ENCODE data around the gene HABP2. TPM values are rescaled to one million over a fixed set of nuclear protein-coding genes. Genes with fewer than 3 reads are reported as not detected.

Gene HABP2
- polyA plus RNA-seq, 3 donors from 2014 or later, result not detected

GRCh38 chr10:113555245-113555644 lies 2.4 kb downstream of the HABP2 start:
- Mint-ChIP-seq H3K4me3 (no peak overlapping the region), H3K36me3 (no peaks in the 10 kb centered on the region), H3K27ac (no peak overlapping the region), H3K4me1 (no peaks in the 10 kb centered on the region), H3K27me3 (ENCODE audit: low read depth in 3 of 3) (peaks cover 0 to 20% (median 3%) of the 10 kb centered on the region in 3 donors), H3K9me3 (peaks cover 0 to 1% (median 0%) of the 10 kb centered on the region in 6 donors)
- DNase-seq, result no peak

GRCh38 chr10:113555751-113556150 lies 2.9 kb downstream of the HABP2 start:
- Mint-ChIP-seq H3K4me1 (no peaks in the 10 kb centered on the region), H3K27me3 (ENCODE audit: low read depth in 3 of 3) (peaks cover 0 to 20% (median 3%) of the 10 kb centered on the region in 3 donors), H3K4me3 (no peak overlapping the region), H3K36me3 (no peaks in the 10 kb centered on the region), H3K9me3 (peaks cover 0 to 1% (median 0%) of the 10 kb centered on the region in 6 donors), H3K27ac (no peak overlapping the region)
- DNase-seq, result no peak

GRCh38 chr10:113557424-113557862 lies 4.6 kb downstream of the HABP2 start:
- no peak for DNase-seq
- peaks cover 0 to 1% (median 0%) of the 10 kb centered on the region in 6 donors for H3K9me3 Mint-ChIP-seq
- H3K27me3 Mint-ChIP-seq (ENCODE audit: low read depth in 3 of 3), result peaks cover 0 to 20% (median 0%) of the 10 kb centered on the region in 3 donors
- H3K27ac Mint-ChIP-seq, result no peak overlapping the region
- no peaks in the 10 kb centered on the region for H3K36me3 Mint-ChIP-seq
- H3K4me3 Mint-ChIP-seq, result no peak overlapping the region
- no peaks in the 10 kb centered on the region for H3K4me1 Mint-ChIP-seq

GRCh38 chr10:113557903-113558321 lies 5.1 kb downstream of the HABP2 start:
- H3K36me3 Mint-ChIP-seq, result no peaks in the 10 kb centered on the region
- no peaks in the 10 kb centered on the region for H3K4me1 Mint-ChIP-seq
- no peak for DNase-seq
- peaks cover 0 to 1% (median 0%) of the 10 kb centered on the region in 6 donors for H3K9me3 Mint-ChIP-seq
- no peak overlapping the region for H3K27ac Mint-ChIP-seq
- H3K4me3 Mint-ChIP-seq, result no peak overlapping the region
- peaks cover 0 to 20% (median 1%) of the 10 kb centered on the region in 3 donors for H3K27me3 Mint-ChIP-seq (ENCODE audit: low read depth in 3 of 3)

- H3K27ac Mint-ChIP-seq, result no peak overlapping the region
- H3K36me3 Mint-ChIP-seq, result no peaks in the 10 kb centered on the region
- peaks cover 0 to 1% (median 0%) of the 10 kb centered on the region in 6 donors for H3K9me3 Mint-ChIP-seq
- H3K4me1 Mint-ChIP-seq, result peaks cover 4 to 8% of the 10 kb centered on the region in 2 donors
- no peak for DNase-seq
- no peak overlapping the region for H3K4me3 Mint-ChIP-seq
- peaks cover 0 to 19% (median 1%) of the 10 kb centered on the region in 3 donors for H3K27me3 Mint-ChIP-seq (ENCODE audit: low read depth in 3 of 3)
Observed at GRCh38 chr10:113560071-113560470, 7.2 kb downstream of the HABP2 start.

- Mint-ChIP-seq H3K27ac (no peak overlapping the region), H3K4me3 (no peak overlapping the region), H3K36me3 (no peaks in the 10 kb centered on the region), H3K9me3 (peaks cover 0 to 1% (median 0%) of the 10 kb centered on the region in 6 donors), H3K4me1 (peaks cover 4 to 8% of the 10 kb centered on the region in 2 donors), H3K27me3 (ENCODE audit: low read depth in 3 of 3) (peaks cover 0 to 13% (median 1%) of the 10 kb centered on the region in 3 donors)
- no peak for DNase-seq
Observed at GRCh38 chr10:113561214-113561613, 8.4 kb downstream of the HABP2 start.

- Mint-ChIP-seq H3K4me3 (no peak overlapping the region), H3K4me1 (peaks cover 4 to 8% of the 10 kb centered on the region in 2 donors), H3K9me3 (peaks cover 0 to 1% (median 0%) of the 10 kb centered on the region in 6 donors), H3K27me3 (ENCODE audit: low read depth in 3 of 3) (peaks cover 0 to 12% (median 4%) of the 10 kb centered on the region in 3 donors), H3K27ac (no peak overlapping the region), H3K36me3 (no peaks in the 10 kb centered on the region)
- no peak for DNase-seq
Observed at GRCh38 chr10:113562069-113562468, 9.2 kb downstream of the HABP2 start.

GRCh38 chr10:113562704-113563103 lies 9.9 kb downstream of the HABP2 start:
- H3K36me3 Mint-ChIP-seq, result no peaks in the 10 kb centered on the region
- peaks cover 0 to 1% (median 0%) of the 10 kb centered on the region in 6 donors for H3K9me3 Mint-ChIP-seq
- no peak overlapping the region for H3K4me3 Mint-ChIP-seq
- H3K27ac Mint-ChIP-seq, result no peak overlapping the region
- H3K27me3 Mint-ChIP-seq (ENCODE audit: low read depth in 3 of 3), result peaks cover 0 to 5% (median 4%) of the 10 kb centered on the region in 3 donors
- H3K4me1 Mint-ChIP-seq, result peaks cover 4 to 8% of the 10 kb centered on the region in 2 donors
- DNase-seq, result no peak

GRCh38 chr10:113563306-113564088 lies 10.6 kb downstream of the HABP2 start:
- peaks cover 4 to 8% of the 10 kb centered on the region in 2 donors for H3K4me1 Mint-ChIP-seq
- H3K36me3 Mint-ChIP-seq, result no peaks in the 10 kb centered on the region
- H3K27me3 Mint-ChIP-seq (ENCODE audit: low read depth in 3 of 3), result peaks cover 0 to 5% (median 4%) of the 10 kb centered on the region in 3 donors
- peak overlapping the region; percentile 68 to 89 (median 84) for H3K4me3 Mint-ChIP-seq
- peak; percentile 34 to 52 (median 40) for DNase-seq
- H3K27ac Mint-ChIP-seq, result peak overlapping the region in 1 of 6 donors; percentile 69
- peaks cover 0 to 1% (median 0%) of the 10 kb centered on the region in 6 donors for H3K9me3 Mint-ChIP-seq

- H3K4me3 Mint-ChIP-seq, result no peak overlapping the region
- no peak overlapping the region for H3K27ac Mint-ChIP-seq
- DNase-seq, result no peak
- no peaks in the 10 kb centered on the region for H3K36me3 Mint-ChIP-seq
- H3K4me1 Mint-ChIP-seq, result peaks cover 4 to 8% of the 10 kb centered on the region in 2 donors
- no peaks in the 10 kb centered on the region for H3K9me3 Mint-ChIP-seq
- H3K27me3 Mint-ChIP-seq (ENCODE audit: low read depth in 3 of 3), result peaks cover 0 to 4% (median 2%) of the 10 kb centered on the region in 3 donors
Observed at GRCh38 chr10:113565364-113565763, 12.5 kb downstream of the HABP2 start.

- no peaks in the 10 kb centered on the region for H3K36me3 Mint-ChIP-seq
- H3K27me3 Mint-ChIP-seq (ENCODE audit: low read depth in 3 of 3), result peaks cover 2 to 6% (median 4%) of the 10 kb centered on the region in 3 donors
- H3K4me1 Mint-ChIP-seq, result peaks cover 4 to 8% of the 10 kb centered on the region in 2 donors
- H3K27ac Mint-ChIP-seq, result no peak overlapping the region
- no peak overlapping the region for H3K4me3 Mint-ChIP-seq
- no peaks in the 10 kb centered on the region for H3K9me3 Mint-ChIP-seq
- no peak for DNase-seq
Observed at GRCh38 chr10:113566888-113567287, 14.0 kb downstream of the HABP2 start.

- no peaks in the 10 kb centered on the region for H3K36me3 Mint-ChIP-seq
- peaks cover 2 to 6% (median 2%) of the 10 kb centered on the region in 3 donors for H3K27me3 Mint-ChIP-seq (ENCODE audit: low read depth in 3 of 3)
- H3K9me3 Mint-ChIP-seq, result no peaks in the 10 kb centered on the region
- no peak overlapping the region for H3K27ac Mint-ChIP-seq
- no peak overlapping the region for H3K4me3 Mint-ChIP-seq
- DNase-seq, result no peak
- no peaks in the 10 kb centered on the region for H3K4me1 Mint-ChIP-seq
Observed at GRCh38 chr10:113569576-113569975, 16.7 kb downstream of the HABP2 start.

GRCh38 chr10:113572520-113573290 lies 19.9 kb downstream of the HABP2 start:
- H3K4me1 Mint-ChIP-seq, result no peaks in the 10 kb centered on the region
- no peak overlapping the region for H3K27ac Mint-ChIP-seq
- DNase-seq, result no peak
- H3K27me3 Mint-ChIP-seq (ENCODE audit: low read depth in 3 of 3), result peaks cover 0 to 12% (median 6%) of the 10 kb centered on the region in 3 donors
- no peak overlapping the region for H3K4me3 Mint-ChIP-seq
- no peaks in the 10 kb centered on the region for H3K36me3 Mint-ChIP-seq
- peaks cover 0 to 2% (median 0%) of the 10 kb centered on the region in 6 donors for H3K9me3 Mint-ChIP-seq

- Mint-ChIP-seq H3K36me3 (no peaks in the 10 kb centered on the region), H3K4me3 (no peak overlapping the region), H3K27ac (no peak overlapping the region), H3K27me3 (ENCODE audit: low read depth in 3 of 3) (peaks cover 0 to 12% (median 6%) of the 10 kb centered on the region in 3 donors), H3K4me1 (no peaks in the 10 kb centered on the region), H3K9me3 (peaks cover 0 to 2% (median 0%) of the 10 kb centered on the region in 6 donors)
- no peak for DNase-seq
Observed at GRCh38 chr10:113573368-113573767, 20.5 kb downstream of the HABP2 start.

All from immature natural killer cell (primary cell).